GM19099 (cell line): ENCODE data around the gene SYNGAP1.

Experiments
- POLR2A ChIP-seq: IDR thresholded peaks from 3 replicates; pipeline ENCODE4 v1.6.1; 2011; ENCODE audit warnings: low read depth; ENCODE audit not compliant: insufficient read length; ENCODE audit errors: extremely low read depth

Gene SYNGAP1

GRCh38 chr6:33419580-33420490 lies at the start of gene SYNGAP1:
Gene SYNGAP1 (plus strand): TSS chr6:33420065. CDS start chr6:33420265, 200 bp downstream.
- TF ChIP-seq POLR2A = no peak

GRCh38 chr6:33372526-33373123 lies 47.2 kb upstream of the SYNGAP1 start:
- no peak for TF ChIP-seq POLR2A

- TF ChIP-seq POLR2A = no peak
Measured at GRCh38 chr6:33373960-33374910, 45.6 kb upstream of the SYNGAP1 start.

GRCh38 chr6:33375143-33375671 lies 44.7 kb upstream of the SYNGAP1 start:
- no peak for TF ChIP-seq POLR2A

- TF ChIP-seq POLR2A = no peak
Measured at GRCh38 chr6:33377171-33377570, 42.7 kb upstream of the SYNGAP1 start.

GRCh38 chr6:33380272-33380981 lies 39.4 kb upstream of the SYNGAP1 start:
- TF ChIP-seq POLR2A = no peak

GRCh38 chr6:33383427-33384185 lies 36.3 kb upstream of the SYNGAP1 start:
- no peak for TF ChIP-seq POLR2A

- TF ChIP-seq POLR2A = no peak
Measured at GRCh38 chr6:33384581-33385020, 35.3 kb upstream of the SYNGAP1 start.

GRCh38 chr6:33390173-33390572 lies 29.7 kb upstream of the SYNGAP1 start:
- TF ChIP-seq POLR2A = no peak

- TF ChIP-seq POLR2A = no peak
Measured at GRCh38 chr6:33390767-33391277, 29.0 kb upstream of the SYNGAP1 start.

- TF ChIP-seq POLR2A = peak; percentile 74
Measured at GRCh38 chr6:33391278-33391921, 28.5 kb upstream of the SYNGAP1 start, which contains the start of gene KIFC1. Gene KIFC1 (plus strand): TSS chr6:33391823. CDS start chr6:33391986, 163 bp downstream.

GRCh38 chr6:33391922-33392594 lies 27.8 kb upstream of the SYNGAP1 start:
- no peak for TF ChIP-seq POLR2A

GRCh38 chr6:33392595-33392948 lies 27.3 kb upstream of the SYNGAP1 start:
- no peak for TF ChIP-seq POLR2A

GRCh38 chr6:33392979-33393378 lies 26.9 kb upstream of the SYNGAP1 start:
- TF ChIP-seq POLR2A = no peak
